Inflammatory macrophage (primary cell): ENCODE measurements around the gene PPFIA4.

Experiments used
- DNase-seq, 2 donors: peaks; one replicate each; pipeline ENCODE4 v3.0.0-alpha.2; 2020 to 2022

The PPFIA4 gene

GRCh38 chr1:203060115-203060514 lies 33.8 kb downstream of the PPFIA4 start:
- DNase-seq: no peak

GRCh38 chr1:203063287-203063686 lies 37.0 kb downstream of the PPFIA4 start:
- no peak for DNase-seq

- DNase-seq: no peak
These were observed 38.9 kb downstream of the PPFIA4 start for GRCh38 chr1:203065191-203065590.

GRCh38 chr1:203065986-203066385 lies 39.7 kb downstream of the PPFIA4 start:
- DNase-seq: no peak

- DNase-seq: no peak
These were observed 40.7 kb downstream of the PPFIA4 start for GRCh38 chr1:203066965-203067364.

GRCh38 chr1:203069030-203069747 lies 42.9 kb downstream of the PPFIA4 start:
- peak; percentile 41 to 73 for DNase-seq

GRCh38 chr1:203072002-203072602 lies 45.8 kb downstream of the PPFIA4 start:
- no peak for DNase-seq

GRCh38 chr1:203072911-203073310 lies 46.6 kb downstream of the PPFIA4 start:
- no peak for DNase-seq

GRCh38 chr1:203073469-203073868 lies 47.2 kb downstream of the PPFIA4 start:
- no peak for DNase-seq

- DNase-seq: no peak
These were observed 48.3 kb downstream of the PPFIA4 start for GRCh38 chr1:203074610-203075009.

GRCh38 chr1:203075236-203076030 lies 49.1 kb downstream of the PPFIA4 start:
- peak in 1 of 2 donors; percentile 23 for DNase-seq

- DNase-seq: peak; percentile 52
These were observed 49.8 kb downstream of the PPFIA4 start for GRCh38 chr1:203076031-203076511.

GRCh38 chr1:203077367-203077766 lies 51.1 kb downstream of the PPFIA4 start:
- DNase-seq: no peak

GRCh38 chr1:203077956-203078355 lies 51.7 kb downstream of the PPFIA4 start:
- no peak for DNase-seq

GRCh38 chr1:203078478-203078877 lies 52.2 kb downstream of the PPFIA4 start:
- DNase-seq: no peak

- DNase-seq: no peak
These were observed 54.2 kb downstream of the PPFIA4 start for GRCh38 chr1:203080456-203080855.

- no peak for DNase-seq
These were observed 55.4 kb downstream of the PPFIA4 start for GRCh38 chr1:203081465-203082230.

GRCh38 chr1:203082231-203082505 lies 55.9 kb downstream of the PPFIA4 start:
- no peak for DNase-seq

- DNase-seq: no peak
These were observed 56.5 kb downstream of the PPFIA4 start for GRCh38 chr1:203082571-203083462.

- DNase-seq: no peak
These were observed 57.2 kb downstream of the PPFIA4 start for GRCh38 chr1:203083463-203083921.
